H1 (cell line): ENCODE data around the gene C3orf85. TPM values are rescaled to one million over a fixed set of nuclear protein-coding genes. Genes with fewer than 3 reads are reported as not detected.

ENCODE experiments used
- CTCF ChIA-PET: fragments of 300-600 bp; sonication (Branson Sonifier 250); formaldehyde crosslinking; loops from one replicate; lab custom pipeline; 2021; ENCODE audit not compliant: partially characterized antibody; lab: Charles Lee
- POLR2A ChIA-PET: fragments of 300-600 bp; sonication (Branson Sonifier 250); formaldehyde crosslinking; loops from one replicate; lab custom pipeline; 2021; ENCODE audit warnings: inconsistent platforms; ENCODE audit not compliant: partially characterized antibody; lab: Charles Lee
- DNase-seq, 2 experiments: peaks; one replicate each; pipeline versions ENCODE4 v3.0.0 to v3.0.0-alpha.2; 2010 to 2022; ENCODE audit warnings: low spot score in 2 of 2, low read depth in 1 of 2, mixed read lengths in 1 of 2
- FAIRE-seq: peaks from 2 replicates; lab custom pipeline; 2011; peaks lifted over from hg19 to GRCh38; lab: Jason Lieb, UNC
- H2AFZ ChIP-seq: 2 replicates; pipeline ENCODE4 v1.8.1; 2012; ENCODE audit warnings: low read length, inconsistent platforms
- H2AK5ac ChIP-seq: 2 replicates; pipeline ENCODE4 v1.6.1; 2013; ENCODE audit warnings: low read depth, low read length
- H2BK120ac ChIP-seq: replicated peaks from 2 replicates; pipeline ENCODE3; 2013; ENCODE audit warnings: low read depth, low read length, inconsistent platforms
- H2BK12ac ChIP-seq: 2 replicates; pipeline ENCODE4 v1.6.1; 2013; ENCODE audit warnings: low read depth, low read length
- H2BK15ac ChIP-seq: 2 replicates; pipeline ENCODE4 v1.6.1; 2013; ENCODE audit warnings: low read length
- H2BK20ac ChIP-seq: 2 replicates; pipeline ENCODE4 v1.6.1; 2013; ENCODE audit warnings: low read length
- H2BK5ac ChIP-seq: 2 replicates; pipeline ENCODE4 v1.6.1; 2013; ENCODE audit warnings: low read depth, low read length
- H3K14ac ChIP-seq: 2 replicates; pipeline ENCODE4 v1.6.1; 2013; ENCODE audit warnings: inconsistent platforms; ENCODE audit not compliant: insufficient read length
- H3K18ac ChIP-seq: 2 replicates; pipeline ENCODE4 v1.6.1; 2013; ENCODE audit warnings: low read length; ENCODE audit errors: extremely low read depth
- H3K23ac ChIP-seq: 2 replicates; pipeline ENCODE4 v1.6.1; 2013; ENCODE audit warnings: inconsistent platforms; ENCODE audit not compliant: insufficient read length
- H3K23me2 ChIP-seq: 2 replicates; pipeline ENCODE4 v1.6.1; 2013; ENCODE audit warnings: low read depth, low read length
- H3K27ac ChIP-seq: 2 replicates; pipeline ENCODE4 v1.6.1; 2011; ENCODE audit warnings: low read depth, low read length, inconsistent platforms
- H3K27me3 ChIP-seq, 4 experiments: replicated peaks in 1 of 4; 1 replicate in 1 of 4; 2 replicates in 3 of 4; pipeline versions ENCODE4 v1.6.1 to v1.8.1; 2011 to 2013; ENCODE audit warnings: low read length in 3 of 4, mild to moderate bottlenecking in 3 of 4, inconsistent platforms in 2 of 4, mixed read lengths in 2 of 4, moderate library complexity in 1 of 4; ENCODE audit not compliant: control insufficient read depth in 3 of 4, insufficient read depth in 3 of 4; ENCODE audit errors: extremely low read depth in 1 of 4
- H3K36me3 ChIP-seq, 4 experiments: 2 replicates each; pipeline versions ENCODE4 v1.6.1 to v1.8.1; 2011 to 2013; ENCODE audit warnings: mild to moderate bottlenecking in 4 of 4, low read length in 3 of 4, moderate library complexity in 2 of 4, control low read depth in 1 of 4, inconsistent platforms in 1 of 4; ENCODE audit not compliant: insufficient read depth in 4 of 4, control insufficient read depth in 2 of 4
- H3K4ac ChIP-seq: replicated peaks from 2 replicates; pipeline ENCODE3; 2013; ENCODE audit warnings: low read length, low read depth, mixed read lengths, inconsistent platforms; ENCODE audit not compliant: insufficient read length
- H3K4me1 ChIP-seq, 4 experiments: replicated peaks in 1 of 4; 1 replicate in 1 of 4; 2 replicates in 3 of 4; pipeline versions ENCODE4 v1.6.1 to v1.8.1; 2011 to 2013; ENCODE audit warnings: low read length in 3 of 4, inconsistent platforms in 2 of 4, mixed read lengths in 1 of 4; ENCODE audit not compliant: insufficient read depth in 4 of 4, control insufficient read depth in 3 of 4
- H3K4me2 ChIP-seq, 2 experiments: 2 replicates each; pipeline versions ENCODE4 v1.6.1 to v1.8.1; 2011 to 2013; ENCODE audit warnings: low read depth in 2 of 2, low read length in 2 of 2, control low read depth in 1 of 2, inconsistent platforms in 1 of 2, mild to moderate bottlenecking in 1 of 2; ENCODE audit not compliant: insufficient read depth in 1 of 2
- H3K4me3 ChIP-seq, 4 experiments: fragments of 200-600, 300-600 bp in 1 of 4; sonication (generic), shearing (Covaris generic), sonication (Bioruptor Twin) in 1 of 4; 2 replicates each; pipeline versions ENCODE4 v1.5.1 to v1.8.1; 2011 to 2016; ENCODE audit warnings: low read length in 4 of 4, low read depth in 3 of 4, control low read depth in 2 of 4, inconsistent platforms in 2 of 4, mild to moderate bottlenecking in 2 of 4, mixed read lengths in 1 of 4, moderate library complexity in 1 of 4; ENCODE audit not compliant: insufficient read depth in 2 of 4; ENCODE audit errors: extremely low read depth in 1 of 4
- H3K56ac ChIP-seq: replicated peaks from 2 replicates; pipeline ENCODE3; 2013; ENCODE audit warnings: low read depth, mild to moderate bottlenecking, mixed read lengths, low read length, inconsistent platforms; ENCODE audit not compliant: insufficient read length
- H3K79me1 ChIP-seq: 2 replicates; pipeline ENCODE4 v1.6.1; 2013; ENCODE audit warnings: low read depth, low read length, control low read depth
- H3K79me2 ChIP-seq, 2 experiments: 2 replicates each; pipeline versions ENCODE4 v1.6.1 to v1.8.1; 2012 to 2013; ENCODE audit warnings: low read length in 2 of 2, mild to moderate bottlenecking in 2 of 2, inconsistent platforms in 1 of 2; ENCODE audit not compliant: insufficient read depth in 2 of 2, control insufficient read depth in 1 of 2
- H3K9ac ChIP-seq, 4 experiments: replicated peaks in 1 of 4; 1 replicate in 1 of 4; 2 replicates in 3 of 4; pipeline versions ENCODE4 v1.6.1 to v1.8.1; 2011 to 2013; ENCODE audit warnings: low read depth in 3 of 4, low read length in 3 of 4, control low read depth in 2 of 4, mild to moderate bottlenecking in 2 of 4, moderate library complexity in 2 of 4, inconsistent platforms in 1 of 4; ENCODE audit errors: extremely low read depth in 1 of 4
- H3K9me3 ChIP-seq, 2 experiments: 2 replicates each; pipeline versions ENCODE4 v1.6.1 to v1.8.1; 2012 to 2013; ENCODE audit warnings: mild to moderate bottlenecking in 2 of 2, moderate library complexity in 2 of 2, control low read depth in 1 of 2, inconsistent platforms in 1 of 2, low read depth in 1 of 2, low read length in 1 of 2, mixed read lengths in 1 of 2; ENCODE audit not compliant: insufficient read depth in 2 of 2
- H4K20me1 ChIP-seq, 2 experiments: replicated peaks in 1 of 2; 2 replicates each; pipeline versions ENCODE3 to v1.8.1; 2011 to 2013; ENCODE audit warnings: inconsistent platforms in 2 of 2, low read length in 2 of 2, mild to moderate bottlenecking in 1 of 2; ENCODE audit not compliant: insufficient read depth in 2 of 2, control insufficient read depth in 1 of 2
- H4K5ac ChIP-seq: 2 replicates; pipeline ENCODE4 v1.6.1; 2013; ENCODE audit warnings: low read length, low read depth, mixed read lengths, inconsistent platforms; ENCODE audit not compliant: insufficient read length
- H4K8ac ChIP-seq: 2 replicates; pipeline ENCODE4 v1.8.0; 2013; ENCODE audit warnings: mild to moderate bottlenecking, moderate library complexity, low read length, inconsistent platforms; ENCODE audit not compliant: insufficient read depth; ENCODE audit errors: extremely low read depth
- H4K91ac ChIP-seq: replicated peaks from 2 replicates; pipeline ENCODE3; 2013; ENCODE audit warnings: low read length, mixed read lengths, inconsistent platforms; ENCODE audit not compliant: insufficient read length
- BACH1 ChIP-seq: IDR thresholded peaks from 2 replicates; pipeline ENCODE4 v1.6.1; 2012; ENCODE audit warnings: low read length, improper control_type of control experiment
- CEBPB ChIP-seq: IDR thresholded peaks from 2 replicates; pipeline ENCODE4 v1.6.1; 2012; ENCODE audit warnings: low read depth, low read length
- EGR1 ChIP-seq: IDR thresholded peaks from 2 replicates; pipeline ENCODE4 v1.6.1; 2011; ENCODE audit warnings: low read depth, low read length, borderline replicate concordance
- EP300 ChIP-seq, 2 experiments: IDR thresholded peaks; 1 replicate in 1 of 2; 2 replicates in 1 of 2; pipeline ENCODE4 v1.6.1; 2011 to 2012; ENCODE audit warnings: low read depth in 2 of 2, low read length in 2 of 2, mild to moderate bottlenecking in 2 of 2, borderline replicate concordance in 1 of 2, inconsistent platforms in 1 of 2, moderate library complexity in 1 of 2
- GABPA ChIP-seq: IDR thresholded peaks from 2 replicates; pipeline ENCODE4 v1.6.1; 2011; ENCODE audit warnings: mild to moderate bottlenecking, low read length, moderate library complexity, borderline replicate concordance; ENCODE audit not compliant: insufficient read depth
- NANOG ChIP-seq: IDR thresholded peaks from 2 replicates; pipeline ENCODE4 v1.6.1; 2011; ENCODE audit warnings: low read length, low read depth, mild to moderate bottlenecking, inconsistent platforms; ENCODE audit not compliant: insufficient read depth, poor library complexity, severe bottlenecking
- POLR2A ChIP-seq, 2 experiments: IDR thresholded peaks; 1 replicate in 1 of 2; 2 replicates in 1 of 2; pipeline ENCODE4 v1.6.1; 2011; ENCODE audit warnings: low read depth in 2 of 2, low read length in 2 of 2, mild to moderate bottlenecking in 2 of 2; ENCODE audit errors: control extremely low read depth in 1 of 2
- RFX5 ChIP-seq: IDR thresholded peaks from 2 replicates; pipeline ENCODE4 v1.6.1; 2011; ENCODE audit warnings: low read depth, low read length, improper control_type of control experiment, borderline replicate concordance
- RXRA ChIP-seq: IDR thresholded peaks from 2 replicates; pipeline ENCODE4 v1.6.1; 2011; ENCODE audit warnings: low read depth, mild to moderate bottlenecking, low read length, moderate library complexity; ENCODE audit not compliant: insufficient read depth
- SP4 ChIP-seq: IDR thresholded peaks from 2 replicates; pipeline ENCODE4 v1.6.1; 2012; ENCODE audit warnings: low read length, inconsistent platforms
- SRF ChIP-seq: IDR thresholded peaks from 2 replicates; pipeline ENCODE4 v1.6.1; 2011; ENCODE audit warnings: mild to moderate bottlenecking, low read depth, low read length, moderate library complexity
- WGBS, 2 experiments: shearing (Covaris generic) in 1 of 2; methylation state at CpG; one replicate each; pipeline versions ENCODE4 v1.1.6 to v1.1.7; 2013 to 2015; ENCODE audit warnings: low lambda C conversion rate in 2 of 2, mixed read lengths in 2 of 2, inconsistent platforms in 1 of 2, low coverage in 1 of 2, missing lambda C conversion rate in 1 of 2; ENCODE audit not compliant: insufficient replicate concordance in 2 of 2, insufficient coverage in 1 of 2, insufficient read length in 1 of 2; ENCODE audit errors: extremely low coverage in 1 of 2, missing lambda C conversion rate in 1 of 2; 5-methylcytosine and 5-hydroxymethylcytosine counted together
- polyA plus RNA-seq, 7 experiments: library from polyadenylated mRNA; depleted of rRNA in 3 of 7; stranded (reverse) in 5 of 7; unstranded in 2 of 7; fragments of >200 nt in 5 of 7; fragments of 200-250 nt in 2 of 7; gene quantifications; 1 replicate in 5 of 7; 2 replicates in 1 of 7; 4 replicates in 1 of 7; pipeline versions ENCODE4 v1.2.1 to v1.2.3, GENCODE V29; 2011 to 2013; ENCODE audit warnings: missing spikeins in 2 of 7, mixed read lengths in 2 of 7
- total RNA-seq: library from RNA; stranded (reverse); fragmentation: NEBNext Ultra II Directional; extraction: Animal tissue kit (Norgen Biotek cat#: 25700); gene quantifications from 2 replicates; pipeline ENCODE4 v1.2.1, GENCODE V29; 2021
- TF ChIP-seq, protein P1 (sequence below): IDR thresholded peaks from 2 replicates; pipeline ENCODE4 v1.6.1; 2012; ENCODE audit warnings: inconsistent platforms

Gene C3orf85
- total and polyA plus RNA-seq, 2 of the 8 experiments (the other 6 are each of a cell fraction or from before 2014, with no cell fraction given), result not detected

DNA sequence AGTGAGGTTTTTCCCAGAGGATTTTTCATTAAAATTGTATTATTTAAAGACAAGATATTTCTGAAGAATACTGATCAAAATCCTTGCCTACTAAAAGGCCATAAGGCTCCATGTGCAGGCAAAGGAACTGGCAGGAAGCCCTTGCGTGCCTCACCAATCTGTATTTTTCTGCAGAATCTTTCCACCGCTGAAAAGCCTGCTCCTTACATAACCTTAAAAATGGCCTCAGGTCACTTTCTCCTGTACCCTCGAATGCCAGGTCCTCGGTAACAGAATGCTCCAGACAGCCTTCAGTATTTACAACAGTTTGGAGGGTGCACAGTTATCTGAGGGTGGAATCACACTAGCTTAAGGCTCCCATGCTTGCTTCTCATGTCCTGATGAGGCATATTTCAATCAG lies 21.8 kb upstream of the C3orf85 start:
- Histone ChIP-seq H3K79me2 (no peaks in the 10 kb centered on the region), H2BK120ac (no peak overlapping the region), H3K23ac (no peak overlapping the region), H3K4ac (no peak overlapping the region), H3K23me2 (no peaks in the 10 kb centered on the region), H3K18ac (no peak overlapping the region), H3K4me2 (no peak overlapping the region), H4K91ac (no peak overlapping the region), H3K9me3 (no peaks in the 10 kb centered on the region), H2BK15ac (no peak overlapping the region), H3K4me1 (no peaks in the 10 kb centered on the region), H3K27ac (no peak overlapping the region), H3K14ac (no peak overlapping the region), H3K79me1 (no peaks in the 10 kb centered on the region), H3K4me3 (no peak overlapping the region), H4K5ac (no peak overlapping the region), H2BK5ac (no peak overlapping the region), H3K36me3 (no peaks in the 10 kb centered on the region), H4K20me1 (no peaks in the 10 kb centered on the region), H3K9ac (no peak overlapping the region), H2AK5ac (no peak overlapping the region), H3K27me3 (no peaks in the 10 kb centered on the region), H2BK20ac (no peak overlapping the region), H2BK12ac (no peak overlapping the region), H4K8ac (no peak overlapping the region), H3K56ac (no peak overlapping the region), H2AFZ (no peak overlapping the region)
- CTCF ChIA-PET, result interaction anchor here (2.5 kb wide), 1 partner anchor 17 kb away, joined by 7 read pairs; no protein-coding TSS in a partner anchor
- DNase-seq (no peak), FAIRE-seq (no peak)
- TF ChIP-seq SRF (no peak), NANOG (no peak), BACH1 (no peak), RFX5 (no peak), SP4 (no peak), GABPA (no peak), RXRA (no peak), POLR2A (IDR thresholded peaks at IDR 0.05; ENCODE audit: control extremely low read depth in 1 of 2, low read depth in 2 of 2, low read length in 2 of 2) (no peak), EP300 (IDR thresholded peaks at IDR 0.05; ENCODE audit: borderline replicate concordance in 1 of 2, low read depth in 2 of 2, low read length in 2 of 2) (no peak), EGR1 (no peak), CEBPB (no peak)
- TF ChIP-seq, protein P1, sequence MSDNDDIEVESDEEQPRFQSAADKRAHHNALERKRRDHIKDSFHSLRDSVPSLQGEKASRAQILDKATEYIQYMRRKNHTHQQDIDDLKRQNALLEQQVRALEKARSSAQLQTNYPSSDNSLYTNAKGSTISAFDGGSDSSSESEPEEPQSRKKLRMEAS, result no peak
- POLR2A ChIA-PET, result no interaction called here
- 92% methylated on average over 4 of the region's 4 CpGs; no CpG with 5 or more reads in 1 of the 2 experiments for WGBS, 2 experiments
